Activated CD4-positive, alpha-beta memory T cell treated with anti-CD3 and anti-CD28 coated beads, Interleukin-2, amount 10 ng/mL, durations not matched to agents 7 days and 5 days (primary cell): ENCODE measurements around the gene PRKCA. TPM values are rescaled to one million over a fixed set of nuclear protein-coding genes. Genes with fewer than 3 reads are reported as not detected.

Experiments
- CTCF ChIA-PET: fragments of 350-600 bp; sonication (Branson Sonifier 250); formaldehyde crosslinking; loops from one replicate; lab custom pipeline; 2021; ENCODE audit warnings: antibody characterized with exemption, inconsistent platforms; lab: Charles Lee
- POLR2A ChIA-PET: fragments of 350-600 bp; sonication (Branson Sonifier 250); formaldehyde crosslinking; loops from one replicate; lab custom pipeline; 2021; ENCODE audit warnings: antibody characterized with exemption; lab: Charles Lee
- DNase-seq: peaks from one replicate; pipeline ENCODE4 v3.0.0-alpha.2; 2020
- H3K27ac Mint-ChIP-seq: one replicate; pipeline ENCODE4 v1.8.0; 2021; ENCODE audit warnings: mild to moderate bottlenecking, mixed read lengths
- H3K27me3 Mint-ChIP-seq: one replicate; pipeline ENCODE4 v1.8.0; 2021; ENCODE audit warnings: mixed read lengths
- H3K36me3 Mint-ChIP-seq: one replicate; pipeline ENCODE4 v1.8.0; 2021; ENCODE audit warnings: low read depth, mixed read lengths
- H3K4me1 Mint-ChIP-seq: one replicate; pipeline ENCODE4 v1.8.0; 2021; ENCODE audit warnings: mixed read lengths
- H3K4me3 Mint-ChIP-seq: one replicate; pipeline ENCODE4 v1.8.0; 2021; ENCODE audit warnings: mild to moderate bottlenecking, mixed read lengths
- H3K9me3 Mint-ChIP-seq: one replicate; pipeline ENCODE4 v1.8.0; 2021; ENCODE audit warnings: mixed read lengths
- total RNA-seq, 2 experiments: library from RNA; stranded (reverse); gene quantifications; one replicate each; pipeline ENCODE4 v1.2.3, GENCODE V29; 2021

The PRKCA gene
- total RNA-seq, 2 experiments from 2014 or later = 57.6 to 61.3 TPM

- H3K27ac Mint-ChIP-seq = peak overlapping the region; percentile 84
- peaks cover 2% of the 10 kb centered on the region for H3K9me3 Mint-ChIP-seq
- H3K36me3 Mint-ChIP-seq = peaks cover 78% of the 10 kb centered on the region
- H3K4me1 Mint-ChIP-seq = peaks cover 34% of the 10 kb centered on the region
- no peaks in the 10 kb centered on the region for H3K27me3 Mint-ChIP-seq
- peak; percentile 17 for DNase-seq
- H3K4me3 Mint-ChIP-seq = peak overlapping the region; percentile 25
- POLR2A ChIA-PET = interaction anchor here (0.9 kb wide), 1 partner anchor 13 kb away, joined by 3 read pairs; no protein-coding TSS in a partner anchor
- CTCF ChIA-PET = interaction anchor here (0.6 kb wide), 1 partner anchor 1766 kb away, joined by 3 read pairs; no protein-coding TSS in a partner anchor
Measured at GRCh38 chr17:66691644-66692420, 389.4 kb downstream of the PRKCA start.

GRCh38 chr17:66692421-66692690, 389.9 kb downstream of the PRKCA start:
- Mint-ChIP-seq H3K4me3 (no peak overlapping the region), H3K27me3 (no peaks in the 10 kb centered on the region), H3K27ac (peak overlapping the region; percentile 54), H3K4me1 (peaks cover 34% of the 10 kb centered on the region), H3K9me3 (peaks cover 6% of the 10 kb centered on the region), H3K36me3 (peaks cover 79% of the 10 kb centered on the region)
- DNase-seq = peak; percentile 5
- ChIA-PET CTCF (no interaction called here), POLR2A (no interaction called here)

GRCh38 chr17:66695098-66695497, 392.7 kb downstream of the PRKCA start:
- POLR2A ChIA-PET = no interaction called here

GRCh38 chr17:66698270-66698669, 395.9 kb downstream of the PRKCA start:
- ChIA-PET POLR2A (interaction anchor here (1.2 kb wide), 1 partner anchor 22 kb away, joined by 3 read pairs; no protein-coding TSS in a partner anchor), CTCF (interaction anchor here (0.7 to 1.7 kb wide), 3 partner anchors 15 to 443 kb away, joined by 3 to 8 read pairs (median 4); no protein-coding TSS in a partner anchor)
- DNase-seq = no peak
- Mint-ChIP-seq H3K9me3 (peaks cover 15% of the 10 kb centered on the region), H3K4me3 (no peak overlapping the region), H3K36me3 (peaks cover 61% of the 10 kb centered on the region), H3K27ac (no peak overlapping the region), H3K27me3 (no peaks in the 10 kb centered on the region), H3K4me1 (peaks cover 8% of the 10 kb centered on the region)

More at GRCh38 chr17:66695098-66695497, 392.7 kb downstream of the PRKCA start:
- DNase-seq = no peak
- Mint-ChIP-seq H3K4me3 (no peak overlapping the region), H3K27me3 (no peaks in the 10 kb centered on the region), H3K9me3 (peaks cover 15% of the 10 kb centered on the region), H3K36me3 (peaks cover 73% of the 10 kb centered on the region), H3K27ac (no peak overlapping the region), H3K4me1 (peaks cover 25% of the 10 kb centered on the region)
- CTCF ChIA-PET = interaction anchor here (0.7 to 0.9 kb wide), 2 partner anchors 9 to 418 kb away, joined by 5 to 8 read pairs; no protein-coding TSS in a partner anchor

- peaks cover 38% of the 10 kb centered on the region for H3K36me3 Mint-ChIP-seq
Measured at GRCh38 chr17:66701462-66701861, 399.0 kb downstream of the PRKCA start.

GRCh38 chr17:66702106-66702936, 399.9 kb downstream of the PRKCA start:
- H3K4me3 Mint-ChIP-seq = no peak overlapping the region
- H3K27me3 Mint-ChIP-seq = no peaks in the 10 kb centered on the region
- peaks cover 22% of the 10 kb centered on the region for H3K4me1 Mint-ChIP-seq
- DNase-seq = no peak
- H3K9me3 Mint-ChIP-seq = peaks cover 10% of the 10 kb centered on the region
- ChIA-PET POLR2A (no interaction called here), CTCF (no interaction called here)
- H3K36me3 Mint-ChIP-seq = peaks cover 30% of the 10 kb centered on the region
- H3K27ac Mint-ChIP-seq = no peak overlapping the region

More at GRCh38 chr17:66701462-66701861, 399.0 kb downstream of the PRKCA start:
- H3K9me3 Mint-ChIP-seq = peaks cover 15% of the 10 kb centered on the region
- H3K4me1 Mint-ChIP-seq = peaks cover 20% of the 10 kb centered on the region
- no peak overlapping the region for H3K4me3 Mint-ChIP-seq
- ChIA-PET POLR2A (no interaction called here), CTCF (no interaction called here)
- no peak overlapping the region for H3K27ac Mint-ChIP-seq
- H3K27me3 Mint-ChIP-seq = no peaks in the 10 kb centered on the region
- no peak for DNase-seq

GRCh38 chr17:66704858-66705520, 402.6 kb downstream of the PRKCA start:
- ChIA-PET POLR2A (interaction anchor here (1.1 to 1.3 kb wide), 2 partner anchors 9 to 13 kb away, joined by 3 read pairs; no protein-coding TSS in a partner anchor), CTCF (interaction anchor here (0.6 kb wide), 1 partner anchor 14 kb away, joined by 5 read pairs; no protein-coding TSS in a partner anchor)
- no peak overlapping the region for H3K4me3 Mint-ChIP-seq

GRCh38 chr17:66706851-66707450, 404.5 kb downstream of the PRKCA start:
- Mint-ChIP-seq H3K4me3 (no peak overlapping the region), H3K4me1 (peaks cover 38% of the 10 kb centered on the region), H3K36me3 (peaks cover 7% of the 10 kb centered on the region), H3K27me3 (no peaks in the 10 kb centered on the region), H3K9me3 (no peaks in the 10 kb centered on the region), H3K27ac (no peak overlapping the region)
- no peak for DNase-seq
- POLR2A ChIA-PET = no interaction called here
- CTCF ChIA-PET = no interaction called here

More at GRCh38 chr17:66704858-66705520, 402.6 kb downstream of the PRKCA start:
- no peak overlapping the region for H3K27ac Mint-ChIP-seq
- no peaks in the 10 kb centered on the region for H3K27me3 Mint-ChIP-seq
- no peaks in the 10 kb centered on the region for H3K9me3 Mint-ChIP-seq
- DNase-seq = no peak
- peaks cover 16% of the 10 kb centered on the region for H3K36me3 Mint-ChIP-seq
- peaks cover 26% of the 10 kb centered on the region for H3K4me1 Mint-ChIP-seq

- Mint-ChIP-seq H3K27me3 (no peaks in the 10 kb centered on the region), H3K9me3 (no peaks in the 10 kb centered on the region), H3K27ac (peak overlapping the region; percentile 82), H3K36me3 (peaks cover 13% of the 10 kb centered on the region), H3K4me1 (peaks cover 65% of the 10 kb centered on the region), H3K4me3 (no peak overlapping the region)
- DNase-seq = no peak
- ChIA-PET CTCF (no interaction called here), POLR2A (no interaction called here)
Measured at GRCh38 chr17:66711401-66711800, 409.0 kb downstream of the PRKCA start.

GRCh38 chr17:66711881-66712321, 409.5 kb downstream of the PRKCA start:
- H3K9me3 Mint-ChIP-seq = no peaks in the 10 kb centered on the region

GRCh38 chr17:66712453-66712852, 410.0 kb downstream of the PRKCA start:
- H3K27me3 Mint-ChIP-seq = no peaks in the 10 kb centered on the region
- ChIA-PET CTCF (interaction anchor here (3.1 kb wide), 1 partner anchor 15 kb away, joined by 13 read pairs; no protein-coding TSS in a partner anchor), POLR2A (no interaction called here)

More at GRCh38 chr17:66711881-66712321, 409.5 kb downstream of the PRKCA start:
- H3K27ac Mint-ChIP-seq = peak overlapping the region; percentile 82
- ChIA-PET CTCF (interaction anchor here (3.1 kb wide), 1 partner anchor 16 kb away, joined by 13 read pairs; no protein-coding TSS in a partner anchor), POLR2A (no interaction called here)
- H3K27me3 Mint-ChIP-seq = no peaks in the 10 kb centered on the region
- no peak overlapping the region for H3K4me3 Mint-ChIP-seq
- DNase-seq = peak; percentile 45
- peaks cover 13% of the 10 kb centered on the region for H3K36me3 Mint-ChIP-seq
- peaks cover 65% of the 10 kb centered on the region for H3K4me1 Mint-ChIP-seq

More at GRCh38 chr17:66712453-66712852, 410.0 kb downstream of the PRKCA start:
- peak overlapping the region; percentile 82 for H3K27ac Mint-ChIP-seq
- H3K4me1 Mint-ChIP-seq = peaks cover 63% of the 10 kb centered on the region
- no peak overlapping the region for H3K4me3 Mint-ChIP-seq
- peaks cover 13% of the 10 kb centered on the region for H3K36me3 Mint-ChIP-seq
- DNase-seq = no peak
- H3K9me3 Mint-ChIP-seq = no peaks in the 10 kb centered on the region
